GM19239 (cell line): ENCODE data around the gene ABHD2.
"Not testable (repeated sequence)": the region's sequence is repeated elsewhere in the genome, so short reads cannot be mapped to it uniquely, and the experiment has no call there.

Experiments
- DNase-seq: peaks from one replicate; pipeline ENCODE4 v3.0.0; 2011; ENCODE audit warnings: low spot score; ENCODE audit not compliant: insufficient read length
- FAIRE-seq: peaks from 2 replicates; lab custom pipeline; 2011; peaks lifted over from hg19 to GRCh38; lab: Jason Lieb, UNC

Gene ABHD2

GRCh38 chr15:89087830-89088604 lies at the start of gene ABHD2:
TSS of gene ABHD2 (plus strand) at chr15:89088456. CDS start at chr15:89116328, 27,872 bp downstream.
- DNase-seq (peak; percentile 86), FAIRE-seq (peak; percentile 96)

GRCh38 chr15:89039142-89039541 lies 49.1 kb upstream of the ABHD2 start:
- DNase-seq (no peak), FAIRE-seq (no peak)

- no peak for DNase-seq
- no peak for FAIRE-seq
Measured at GRCh38 chr15:89041507-89041906, 46.7 kb upstream of the ABHD2 start.

GRCh38 chr15:89042387-89042786 lies 45.9 kb upstream of the ABHD2 start:
- DNase-seq, result no peak
- FAIRE-seq, result no peak

- FAIRE-seq (no peak), DNase-seq (no peak)
Measured at GRCh38 chr15:89043031-89044002, 44.9 kb upstream of the ABHD2 start.

- not testable (repeated sequence) for FAIRE-seq, DNase-seq
Measured at GRCh38 chr15:89049016-89049666, 39.1 kb upstream of the ABHD2 start.

GRCh38 chr15:89051875-89052274 lies 36.4 kb upstream of the ABHD2 start:
- FAIRE-seq (no peak), DNase-seq (no peak)

GRCh38 chr15:89052474-89052873 lies 35.8 kb upstream of the ABHD2 start:
- FAIRE-seq (no peak), DNase-seq (no peak)

- FAIRE-seq (no peak), DNase-seq (no peak)
Measured at GRCh38 chr15:89054873-89055272, 33.4 kb upstream of the ABHD2 start.

- DNase-seq, result peak; percentile 66
- peak; percentile 31 for FAIRE-seq
Measured at GRCh38 chr15:89057506-89058133, 30.6 kb upstream of the ABHD2 start.

- FAIRE-seq (no peak), DNase-seq (no peak)
Measured at GRCh38 chr15:89058376-89058775, 29.9 kb upstream of the ABHD2 start.

GRCh38 chr15:89058876-89059405 lies 29.3 kb upstream of the ABHD2 start:
- FAIRE-seq, result no peak

GRCh38 chr15:89066280-89066679 lies 22.0 kb upstream of the ABHD2 start:
- no peak for DNase-seq
- no peak for FAIRE-seq

More at GRCh38 chr15:89058876-89059405, 29.3 kb upstream of the ABHD2 start:
- no peak for DNase-seq

- DNase-seq (no peak), FAIRE-seq (no peak)
Measured at GRCh38 chr15:89067751-89068150, 20.5 kb upstream of the ABHD2 start.

GRCh38 chr15:89068325-89068784 lies 19.9 kb upstream of the ABHD2 start:
- FAIRE-seq, result no peak
- DNase-seq, result peak; percentile 25

- DNase-seq (no peak), FAIRE-seq (no peak)
Measured at GRCh38 chr15:89070197-89071124, 17.8 kb upstream of the ABHD2 start.

GRCh38 chr15:89071471-89071870 lies 16.8 kb upstream of the ABHD2 start:
- FAIRE-seq (no peak), DNase-seq (no peak)

GRCh38 chr15:89072277-89072869 lies 15.9 kb upstream of the ABHD2 start:
- DNase-seq (no peak), FAIRE-seq (no peak)
